ENCODE measurements around the gene MATN1.
A peak's percentile ranks its signal among the peaks of the same experiment; 100 is the strongest.

The MATN1 gene

GRCh38 chr1:30757352-30758120 is 34.2 kb upstream of the MATN1 start, which contains the start of gene LAPTM5:
Gene LAPTM5, minus strand, starts transcription at chr1:30757774. Its CDS starts 29 bp downstream, at chr1:30757745.
- peak; percentile 86 for DNase-seq

DNA sequence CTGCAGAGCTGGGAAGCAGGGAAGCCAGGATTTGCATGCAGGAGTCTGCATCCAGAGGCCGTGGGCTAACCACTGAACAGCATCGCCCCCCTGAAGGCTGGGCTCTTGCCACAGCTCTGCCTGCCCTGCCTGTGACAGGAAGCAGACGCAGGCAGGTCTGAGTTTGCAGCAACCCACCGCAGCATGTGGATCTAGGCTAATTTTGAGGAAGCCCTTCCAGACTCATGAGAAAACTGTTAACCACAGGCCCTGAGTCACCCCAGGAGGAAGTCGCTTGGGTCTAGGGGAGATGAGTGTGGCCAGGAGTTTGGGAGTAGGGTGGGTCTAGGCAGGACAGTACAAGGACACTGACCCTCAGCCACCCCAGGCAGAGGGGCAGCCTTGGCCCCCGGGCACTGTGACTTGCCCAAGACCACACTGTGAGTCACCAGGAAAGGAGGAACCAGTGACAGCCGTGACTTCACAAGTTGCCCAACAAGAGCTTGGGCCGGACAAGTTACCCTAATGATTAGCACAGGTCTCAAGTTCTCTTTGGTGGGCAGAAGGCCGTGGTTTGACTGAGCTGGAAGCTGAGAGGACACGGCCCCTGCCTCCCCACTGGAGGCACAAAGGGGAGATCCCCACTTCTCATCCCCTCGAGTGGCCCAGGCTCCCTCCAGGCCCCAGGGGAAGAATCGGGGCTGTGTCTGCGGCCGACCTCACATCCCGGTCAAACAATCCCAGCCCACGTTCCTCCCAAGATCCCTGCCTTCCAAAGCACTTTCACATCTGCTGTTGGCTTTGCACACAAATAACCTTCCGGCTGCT is 33.4 kb upstream of the MATN1 start:
- DNase-seq: peak; percentile 98

DNA sequence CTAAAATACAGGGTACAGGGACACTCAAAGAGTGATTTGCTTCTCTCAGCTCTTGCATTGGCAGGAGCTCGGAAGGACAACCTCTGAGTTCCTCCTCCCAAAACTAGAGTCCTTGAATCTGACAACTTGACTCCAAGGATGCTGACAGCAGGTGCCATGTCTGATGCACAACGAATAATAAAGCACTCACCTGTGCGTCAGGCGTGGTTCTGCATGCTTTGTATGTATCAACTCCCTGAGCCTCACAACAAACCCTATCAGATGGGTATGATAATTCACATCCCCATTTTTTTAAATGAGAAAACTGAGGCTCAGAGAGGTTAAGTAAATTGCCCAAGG is 32.8 kb upstream of the MATN1 start:
- no peak for DNase-seq

DNA sequence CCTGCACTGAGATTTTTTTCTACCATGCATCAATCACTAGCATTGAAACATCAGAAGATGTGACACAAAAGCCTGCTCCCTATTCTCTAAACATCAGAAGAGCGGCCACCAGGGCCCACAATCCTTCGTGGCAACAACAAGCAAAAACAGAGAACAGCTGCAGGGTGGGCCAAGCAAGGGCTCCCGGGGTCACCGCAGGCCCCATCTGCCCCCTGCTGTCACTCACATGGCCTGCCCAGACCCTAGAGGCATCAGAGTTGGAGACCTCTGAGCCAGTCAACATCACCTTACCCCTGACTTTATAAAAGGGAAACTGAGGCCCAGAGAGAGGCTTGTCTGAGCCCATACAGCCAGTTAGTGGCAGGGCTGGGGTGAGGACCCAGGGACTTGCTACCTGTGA is 32.4 kb upstream of the MATN1 start:
- DNase-seq: no peak

DNA sequence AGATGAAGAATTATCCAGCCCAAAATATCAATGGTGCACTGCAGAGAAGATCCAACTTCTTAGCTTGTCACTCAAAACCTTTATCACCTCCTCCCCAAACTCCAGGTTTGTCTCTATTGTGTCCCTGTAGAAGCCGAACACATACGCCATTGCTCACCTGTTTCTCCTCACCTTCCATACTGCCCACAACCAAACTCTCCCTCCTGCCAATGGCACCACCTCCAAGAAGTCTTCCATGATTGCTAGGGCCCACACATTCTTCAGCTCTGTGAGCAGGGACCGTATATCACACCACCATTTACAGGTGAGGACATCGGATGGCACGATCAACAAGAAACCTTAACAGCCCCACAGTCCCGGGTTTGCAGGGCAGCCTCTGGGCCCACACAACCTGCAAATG is 31.9 kb upstream of the MATN1 start:
- DNase-seq: no peak

DNA sequence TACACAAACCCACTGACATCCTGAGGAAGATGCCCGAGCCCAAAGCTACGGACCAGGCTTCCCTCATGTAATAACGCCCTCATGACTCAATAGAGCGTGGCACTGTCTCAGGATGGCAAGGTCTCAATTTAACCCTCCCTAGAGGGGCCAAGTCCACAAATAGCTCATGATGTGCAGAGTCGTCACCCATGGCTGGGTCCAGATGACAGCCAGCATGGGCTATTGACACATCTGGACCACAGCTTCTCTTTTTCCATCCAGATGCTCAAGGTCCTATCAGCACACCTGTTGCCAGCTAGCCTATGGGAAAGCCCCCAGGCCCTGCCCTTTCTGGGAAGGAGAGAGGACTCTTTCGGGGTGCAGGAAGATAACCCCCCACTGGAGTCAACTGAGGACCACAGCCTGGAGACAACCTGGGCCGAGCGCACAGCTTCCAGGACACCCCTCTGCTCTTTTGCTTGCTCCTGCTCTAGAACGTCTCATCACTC is 31.3 kb upstream of the MATN1 start:
- peak; percentile 61 for DNase-seq

- DNase-seq: peak; percentile 74
These were observed 30.3 kb upstream of the MATN1 start for GRCh38 chr1:30753660-30754123.

DNA sequence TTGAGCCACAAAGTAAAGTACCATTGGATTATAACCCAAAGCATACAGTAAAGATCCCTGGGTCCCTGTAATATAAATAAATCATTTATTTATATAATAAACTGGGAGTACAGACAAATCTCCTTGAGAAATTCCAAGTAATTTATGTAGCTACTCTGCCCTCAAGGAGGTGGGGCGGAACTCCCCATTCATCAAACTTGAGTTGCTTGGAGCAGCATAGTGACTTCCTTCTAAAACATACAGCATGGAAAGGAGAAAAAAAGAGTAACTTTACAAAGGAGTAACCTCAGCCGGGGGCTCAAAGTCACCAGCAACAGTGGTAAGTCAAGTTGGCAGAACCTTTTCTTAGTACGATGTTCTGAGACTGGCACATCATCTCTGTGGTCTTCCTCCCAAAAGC is 29.7 kb upstream of the MATN1 start:
- DNase-seq: no peak

DNA sequence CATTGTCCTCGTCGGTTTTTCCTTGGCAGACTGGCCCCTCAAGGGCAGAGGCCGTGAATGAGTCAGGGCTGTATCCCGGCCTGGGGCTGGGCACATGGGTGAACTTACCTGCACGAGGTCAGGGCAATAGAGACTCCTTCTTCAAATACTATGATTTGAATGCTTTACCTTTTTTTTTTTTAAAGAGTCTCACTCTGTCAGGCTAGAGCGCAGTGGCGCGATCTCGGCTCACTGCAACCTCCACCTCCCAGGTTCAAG is 29.2 kb upstream of the MATN1 start:
- no peak for DNase-seq

- DNase-seq: no peak
These were observed 28.7 kb upstream of the MATN1 start for GRCh38 chr1:30751830-30752650.

DNA sequence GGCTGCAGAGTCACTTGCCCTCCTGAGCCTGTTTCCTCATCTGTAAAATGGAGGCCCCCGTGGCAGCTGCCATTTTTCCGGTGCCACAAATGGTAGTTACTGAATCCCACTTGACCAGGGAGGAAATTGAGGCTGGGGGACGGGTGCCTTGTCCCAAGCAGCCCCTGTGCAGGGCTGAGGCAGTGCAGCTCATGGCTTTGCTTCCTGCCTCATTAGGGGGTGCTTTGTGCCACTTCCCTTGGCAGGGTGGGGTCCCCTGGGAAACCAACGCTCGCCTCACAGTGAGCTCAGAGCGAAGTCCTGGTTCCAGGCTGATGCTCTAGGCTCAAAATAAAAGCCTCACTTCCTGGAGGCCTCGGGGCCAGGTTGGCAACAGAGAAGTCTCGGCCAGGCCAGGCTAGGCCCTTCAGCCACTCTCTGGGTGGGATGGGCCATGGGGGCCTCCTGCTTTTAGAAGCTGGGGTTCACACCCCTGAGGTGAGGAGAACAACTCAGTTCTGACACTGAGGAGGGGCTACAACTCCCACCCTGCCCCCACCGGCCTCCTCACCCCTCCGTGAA is 27.4 kb upstream of the MATN1 start:
- DNase-seq: no peak

DNA sequence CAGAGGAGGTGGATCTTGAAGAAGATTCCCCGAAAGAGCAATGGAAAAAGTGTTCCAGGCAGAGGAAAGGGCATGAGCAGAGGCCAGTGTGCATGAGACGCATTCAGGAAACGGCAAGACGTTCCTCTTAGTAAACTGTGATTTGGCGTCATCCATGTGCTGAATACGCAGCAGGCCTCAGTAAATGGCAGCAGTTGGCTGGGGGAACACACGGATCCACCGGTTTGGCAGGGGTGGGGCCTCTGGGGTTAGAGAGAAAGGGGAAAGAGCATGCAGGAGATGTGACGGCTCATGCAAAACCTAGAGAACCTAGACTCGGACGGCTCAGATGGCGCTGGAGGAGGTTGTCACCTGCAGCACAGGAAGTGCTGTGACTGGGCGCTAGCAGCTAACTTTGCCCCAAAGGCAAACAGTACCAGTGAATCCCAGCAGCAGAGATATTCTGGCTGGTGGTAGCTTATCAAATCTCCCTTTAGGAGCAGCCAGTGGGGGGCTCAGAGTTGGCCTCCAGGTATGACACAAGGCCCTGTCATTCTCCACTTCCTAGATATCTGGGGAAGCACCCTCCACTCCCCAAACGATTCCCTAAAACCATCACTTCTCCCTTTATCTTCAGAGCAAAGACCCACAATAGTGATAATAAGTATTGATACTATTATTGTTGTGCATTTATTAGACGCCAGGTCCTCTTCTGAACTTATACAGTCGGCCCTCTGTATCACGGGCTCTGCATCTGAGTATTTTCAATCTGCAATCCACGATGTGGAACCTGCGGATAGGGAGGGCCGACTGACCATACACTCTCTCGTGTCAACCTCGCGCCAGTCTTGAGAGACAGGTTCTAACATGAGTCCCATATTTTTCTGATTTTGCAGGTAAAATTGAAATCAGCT is 26.6 kb upstream of the MATN1 start:
- no peak for DNase-seq

- no peak for DNase-seq
These were observed 25.5 kb upstream of the MATN1 start for GRCh38 chr1:30748699-30749401.

- DNase-seq: no peak
These were observed 24.8 kb upstream of the MATN1 start for GRCh38 chr1:30748098-30748698.

GRCh38 chr1:30747033-30748008 is 23.9 kb upstream of the MATN1 start:
- DNase-seq: no peak

- no peak for DNase-seq
These were observed 23.0 kb upstream of the MATN1 start for GRCh38 chr1:30746212-30747032.

DNA sequence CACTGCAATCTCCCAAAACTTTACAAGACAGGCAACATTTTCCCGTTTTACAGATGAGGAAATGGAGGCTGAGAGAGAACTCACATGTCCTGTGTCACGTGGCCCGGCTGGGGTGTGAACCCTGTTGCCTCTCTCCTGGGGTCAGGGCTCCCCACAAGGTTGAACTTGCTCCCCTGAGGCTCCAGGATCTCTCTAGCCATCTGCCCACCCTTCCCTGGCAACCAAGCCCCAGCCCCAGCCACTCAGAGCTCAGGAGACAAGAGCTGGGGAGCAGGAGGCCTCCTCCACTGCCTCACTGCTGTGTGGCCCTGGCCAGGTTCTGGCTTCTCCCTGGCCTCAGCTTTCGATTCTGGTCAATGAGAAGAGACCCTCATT is 22.4 kb upstream of the MATN1 start:
- no peak for DNase-seq

DNA sequence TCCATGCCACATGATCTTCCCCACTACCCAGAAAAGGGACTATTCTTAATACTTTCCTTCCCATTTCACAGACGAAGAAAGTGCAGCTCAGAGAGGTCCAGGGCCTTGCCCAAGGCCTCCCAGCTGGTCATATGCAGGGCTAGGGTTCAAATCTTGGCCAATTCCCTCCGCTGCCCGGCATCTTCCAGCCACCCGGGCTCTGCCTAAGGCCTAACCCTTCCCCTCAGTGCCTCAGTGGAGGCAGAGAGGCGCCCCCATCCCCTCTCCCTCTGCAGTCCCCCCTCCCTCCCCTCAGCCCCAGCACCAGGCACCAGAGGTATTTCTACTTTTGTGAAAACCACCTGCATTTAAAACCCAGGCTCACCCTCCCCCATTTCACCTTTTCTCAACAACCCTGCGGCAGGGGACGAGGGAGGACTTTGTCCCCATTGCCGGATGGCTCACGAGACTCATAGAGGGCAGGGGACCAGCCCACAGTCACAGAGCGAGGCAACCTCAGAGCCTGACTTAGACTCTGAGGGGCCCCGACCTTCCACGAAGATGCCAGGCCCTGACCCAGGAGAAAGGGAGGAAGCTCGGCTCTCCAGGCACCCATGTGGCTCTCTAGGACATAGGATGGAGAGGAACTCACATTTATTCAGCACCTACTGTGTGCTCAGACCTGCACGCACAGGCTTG is 21.9 kb upstream of the MATN1 start:
- DNase-seq: no peak

Data from hematopoietic multipotent progenitor cell treated with erythropoietin and hydrocortisone succinate and interleukin-3 and kit ligand, for 4 days (in vitro differentiated cells).